ENCODE data around the gene IQCM.
"Not testable (repeated sequence)": the region's sequence is repeated elsewhere in the genome, so short reads cannot be mapped to it uniquely, and the experiment has no call there.

The IQCM gene

DNA sequence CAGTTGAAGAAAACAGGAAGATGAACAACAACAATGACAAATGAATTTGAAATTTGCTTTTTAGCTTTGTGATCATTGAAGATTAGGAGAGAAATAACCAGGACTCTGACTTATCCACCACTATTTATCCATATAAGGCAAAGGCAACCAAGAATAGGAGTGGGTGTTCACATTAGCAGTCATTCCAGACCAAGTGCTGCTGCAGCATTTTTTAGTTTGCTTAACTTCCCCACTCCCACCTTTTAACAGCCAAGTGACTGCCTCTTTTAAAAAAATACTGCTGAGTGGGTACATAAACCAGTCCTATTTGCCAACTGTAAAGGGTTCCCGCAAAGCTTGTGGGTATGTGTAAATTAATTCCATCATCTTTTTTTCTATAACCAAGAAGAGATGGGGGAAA, 230.9 kb downstream of the IQCM start:
- no peak for DNase-seq (ENCODE audit: low read depth, low spot score)

- DNase-seq (ENCODE audit: low read depth, low spot score), result no peak
These were observed 240.7 kb downstream of the IQCM start for GRCh38 chr4:149574971-149575370.

DNA sequence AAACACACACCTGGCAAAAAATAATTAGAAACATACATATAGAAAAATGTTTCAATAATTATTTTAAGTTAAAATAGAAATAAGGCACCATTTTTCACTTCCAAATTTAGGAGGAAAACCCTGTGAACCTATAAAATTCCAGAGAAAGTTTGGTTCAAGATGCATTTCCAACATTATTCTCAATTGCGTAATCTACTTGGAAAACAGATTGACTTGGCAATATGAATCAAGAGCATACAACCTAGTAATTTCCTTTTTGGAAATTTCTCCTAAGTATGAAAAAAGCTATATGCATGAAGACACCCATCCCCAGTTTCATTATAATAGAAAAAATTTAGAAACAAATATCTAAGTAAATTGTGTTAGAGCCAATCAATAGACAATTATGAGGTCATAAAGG, 242.9 kb downstream of the IQCM start:
- DNase-seq (ENCODE audit: low read depth, low spot score), result no peak

DNA sequence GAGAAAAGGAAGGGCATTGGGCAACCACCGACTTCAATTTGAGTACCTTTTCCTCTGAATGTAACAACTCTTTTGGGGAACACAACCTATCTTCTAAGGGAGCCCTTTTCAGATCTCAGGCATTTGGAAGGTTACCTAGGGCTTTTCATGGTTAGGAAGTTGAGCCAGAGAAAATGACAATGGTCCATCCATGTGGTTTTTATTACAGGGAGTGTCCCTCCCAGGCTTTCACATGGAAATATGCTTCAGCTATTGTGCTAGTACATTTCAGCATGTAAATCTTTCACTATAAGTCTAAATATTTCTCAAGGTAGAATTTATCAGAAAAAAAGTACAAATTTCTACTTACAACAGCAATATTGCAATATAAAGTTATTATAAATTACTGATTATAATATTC, 259.8 kb downstream of the IQCM start:
- no peak for DNase-seq (ENCODE audit: low read depth, low spot score)

DNA sequence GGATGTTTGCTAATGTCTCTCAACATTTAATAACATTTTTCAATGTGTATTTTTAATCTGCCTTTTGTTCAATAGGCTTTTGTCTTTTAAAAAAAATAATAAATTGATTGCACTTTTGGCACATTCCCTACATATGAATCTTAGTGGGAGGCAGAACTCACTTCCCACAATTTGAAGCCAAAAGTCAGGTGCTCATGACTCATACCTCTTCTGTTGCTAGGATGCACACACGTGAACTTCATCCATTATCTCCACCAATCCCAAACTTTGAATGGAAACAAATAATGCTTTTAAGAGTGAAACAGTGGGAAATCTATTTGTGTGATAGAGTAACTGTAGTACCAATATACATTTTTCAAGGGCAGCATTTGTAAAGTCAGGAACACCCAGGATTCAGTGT, 260.5 kb downstream of the IQCM start:
- no peak for DNase-seq (ENCODE audit: low read depth, low spot score)

GRCh38 chr4:149553959-149554520, 261.6 kb downstream of the IQCM start:
- DNase-seq (ENCODE audit: low read depth, low spot score), result no peak

GRCh38 chr4:149552601-149553000, 263.0 kb downstream of the IQCM start:
- no peak for DNase-seq (ENCODE audit: low read depth, low spot score)

- DNase-seq (ENCODE audit: low read depth, low spot score), result no peak
These were observed 265.7 kb downstream of the IQCM start for GRCh38 chr4:149549911-149550310.

DNA sequence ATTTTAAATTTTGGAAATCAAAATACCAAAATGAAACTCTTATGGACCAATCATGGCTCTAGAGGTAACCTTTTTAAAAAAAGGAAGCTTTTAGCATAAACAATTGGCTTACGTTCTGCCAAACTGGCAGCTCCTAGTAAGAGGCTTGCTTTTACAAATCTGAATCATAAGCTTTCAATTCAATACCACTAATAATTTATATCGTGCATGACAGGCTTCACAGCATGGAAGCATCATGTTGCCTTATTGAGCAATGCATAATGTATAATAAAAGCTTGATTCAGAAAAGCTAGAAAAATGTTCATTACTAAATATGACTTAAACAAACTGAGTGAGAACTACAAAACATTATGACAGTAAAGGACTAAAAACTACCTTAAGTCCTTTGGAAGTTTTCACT, 280.9 kb downstream of the IQCM start:
- DNase-seq (ENCODE audit: low read depth, low spot score), result no peak

DNA sequence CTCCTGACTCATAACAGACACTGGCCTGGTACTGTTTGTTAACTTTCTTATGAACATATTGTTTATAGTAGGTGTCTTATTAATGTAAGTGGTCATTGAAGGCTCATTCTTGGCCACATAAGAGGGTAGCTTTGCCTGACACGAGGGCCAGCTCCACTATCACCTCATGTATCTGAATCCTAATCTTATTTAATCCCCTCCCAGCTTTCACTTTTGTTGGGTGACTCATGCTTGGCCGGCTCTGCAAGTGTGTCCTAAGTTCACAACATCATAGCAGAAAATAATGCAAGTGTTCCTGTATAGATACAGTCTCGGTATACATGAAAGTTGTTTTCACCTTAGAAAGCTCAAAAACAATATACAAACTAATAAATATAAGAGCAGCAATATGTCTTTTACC, 283.8 kb downstream of the IQCM start:
- DNase-seq (ENCODE audit: low read depth, low spot score), result no peak

DNA sequence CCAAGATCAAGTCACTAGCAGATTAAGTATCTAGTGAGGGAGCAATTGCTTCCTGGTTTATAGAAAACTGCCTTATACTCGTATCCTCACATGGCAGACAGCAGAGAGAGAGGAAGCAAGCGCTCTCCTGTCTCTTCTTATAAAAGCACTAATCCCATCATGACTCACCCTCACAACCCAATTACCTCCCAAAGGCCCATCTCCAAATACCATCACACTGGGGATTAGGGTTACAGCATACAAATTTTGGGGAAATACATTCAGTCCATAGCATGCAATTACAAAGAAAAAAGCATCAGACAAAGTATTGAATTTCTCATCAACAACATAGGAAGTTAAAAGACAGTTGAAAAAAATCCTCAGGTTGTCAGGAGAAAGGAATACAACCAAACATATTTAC, 292.6 kb downstream of the IQCM start:
- no peak for DNase-seq (ENCODE audit: low read depth, low spot score)

DNA sequence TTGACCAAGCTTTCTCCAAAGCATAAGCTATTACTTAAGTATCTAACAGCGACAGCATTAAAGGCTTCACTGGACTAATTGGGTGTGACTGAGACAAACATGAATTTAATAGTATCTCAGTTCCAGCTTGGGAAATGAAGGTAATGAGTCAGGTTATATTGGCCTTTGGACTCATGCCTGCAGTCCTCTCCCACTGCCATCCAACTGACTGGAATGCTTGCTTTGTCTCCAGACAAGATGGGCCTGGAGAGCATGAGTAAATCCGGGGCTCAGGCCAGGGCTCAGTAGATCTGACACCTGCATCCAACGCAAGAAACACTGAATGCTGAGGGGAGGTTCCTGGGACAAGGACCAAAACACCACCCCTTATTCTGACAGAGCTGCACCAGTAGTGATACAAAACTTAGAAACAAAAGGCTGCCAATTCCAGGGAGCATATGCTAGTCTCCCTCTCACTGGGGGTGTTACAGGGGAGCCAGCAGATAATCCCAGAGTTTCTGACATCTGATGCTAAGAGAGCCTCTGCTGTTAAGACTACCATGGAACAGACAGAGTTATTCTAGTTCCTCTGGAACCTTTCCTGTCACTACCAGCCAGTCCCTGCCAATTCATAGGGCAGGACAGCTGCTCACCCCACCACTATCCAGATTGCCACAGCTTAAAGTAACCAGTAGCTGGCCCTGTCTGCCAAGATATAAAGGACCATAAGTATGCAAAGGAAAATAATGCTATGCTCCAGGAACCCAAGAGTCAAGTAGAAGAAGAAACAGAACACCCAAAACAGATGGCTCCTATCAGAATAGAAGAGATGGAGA, 293.8 kb downstream of the IQCM start:
- DNase-seq (ENCODE audit: low read depth, low spot score), result no peak

- no peak for DNase-seq (ENCODE audit: low read depth, low spot score)
These were observed 297.2 kb downstream of the IQCM start for GRCh38 chr4:149518471-149518870.

GRCh38 chr4:149513081-149513480, 302.6 kb downstream of the IQCM start:
- DNase-seq (ENCODE audit: low read depth, low spot score), result no peak

DNA sequence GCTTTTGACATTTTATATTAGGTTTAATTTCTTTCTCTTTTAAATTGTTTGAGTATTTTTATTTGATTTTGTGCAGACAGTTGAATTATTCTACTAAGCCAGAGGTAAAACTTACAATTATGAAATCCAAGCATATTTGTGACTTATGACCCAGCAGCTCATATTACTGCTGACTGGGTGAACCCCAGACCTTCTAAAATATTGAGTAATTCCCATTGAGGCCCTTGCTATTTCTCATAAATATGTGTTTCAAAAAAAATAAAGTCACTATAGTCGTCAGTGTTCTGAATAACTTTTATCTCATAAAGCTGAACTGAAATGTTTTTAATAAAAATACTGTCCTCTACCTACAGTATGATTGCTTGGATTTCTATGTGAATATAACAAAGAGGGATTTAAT, 303.1 kb downstream of the IQCM start:
- DNase-seq (ENCODE audit: low read depth, low spot score), result no peak

DNA sequence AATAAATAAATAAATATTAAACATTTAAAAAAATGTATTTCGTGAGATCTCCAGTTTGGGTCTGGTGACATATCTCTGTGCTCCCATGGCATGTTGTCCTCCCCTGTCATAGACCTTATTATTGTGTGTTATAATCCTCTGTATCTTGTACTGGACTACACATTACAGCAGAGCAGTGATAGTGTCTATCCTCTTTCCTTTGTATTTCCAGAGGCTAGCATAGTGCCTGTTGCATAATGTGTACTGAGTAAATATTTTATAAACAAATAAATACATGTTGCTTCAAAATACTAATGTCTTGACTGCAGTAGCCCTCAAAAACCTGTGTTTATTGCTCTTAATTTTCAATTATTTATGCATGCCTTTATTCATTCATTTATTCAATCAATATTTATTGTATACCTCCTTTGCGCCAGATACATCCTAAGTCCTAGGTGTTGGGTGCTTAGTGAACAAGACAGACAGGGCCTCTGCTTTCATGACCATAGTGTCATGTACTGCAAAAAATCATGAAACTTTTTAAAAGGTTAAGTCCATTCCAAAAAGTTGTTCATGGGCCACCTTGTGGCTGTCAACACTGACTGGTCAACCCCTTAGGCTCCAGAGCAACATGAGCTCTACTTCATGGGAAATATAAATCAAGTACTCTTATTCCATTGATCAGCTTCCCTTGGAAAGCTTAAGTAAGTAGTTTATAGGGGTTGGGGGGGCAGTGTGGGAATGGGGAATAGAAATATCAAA, 303.9 kb downstream of the IQCM start:
- DNase-seq (ENCODE audit: low read depth, low spot score), result no peak

DNA sequence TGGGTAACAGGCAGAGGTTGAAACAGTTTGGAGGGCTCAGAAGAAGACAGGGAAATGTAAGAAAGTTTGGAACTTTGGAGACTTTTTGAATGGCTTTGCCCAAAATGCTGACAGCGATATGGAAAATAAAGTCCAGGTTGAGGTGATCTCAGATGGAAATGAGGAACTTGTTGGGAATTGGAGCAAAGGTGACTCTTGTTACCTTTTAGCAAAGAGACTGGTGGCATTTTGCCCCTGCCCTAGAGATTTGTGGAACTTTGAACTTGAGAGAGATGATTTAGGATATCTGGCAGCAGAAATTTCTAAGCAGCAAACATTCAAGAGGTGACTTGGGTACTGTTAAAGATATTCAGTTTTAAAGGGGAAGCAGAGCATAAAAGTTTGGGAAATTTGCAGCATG, 308.3 kb downstream of the IQCM start:
- DNase-seq (ENCODE audit: low read depth, low spot score), result not testable (repeated sequence)

DNA sequence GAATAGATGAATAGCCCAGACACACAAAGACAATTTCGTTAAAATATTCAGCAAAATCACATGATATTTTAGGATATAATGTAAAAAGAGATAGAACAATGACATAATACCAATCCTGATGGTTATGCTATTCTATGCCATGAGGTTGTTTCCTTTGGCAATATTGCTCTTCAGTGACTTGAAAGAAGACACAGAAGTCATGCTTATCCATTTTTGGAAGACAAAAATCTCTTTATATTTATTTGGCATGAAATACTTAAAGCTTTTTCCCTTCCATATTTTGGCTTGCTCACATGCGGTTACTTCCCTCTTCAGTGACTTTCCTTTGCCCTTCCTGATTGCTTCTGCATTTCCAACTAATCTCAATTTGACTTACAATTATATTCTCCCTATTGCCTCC, 314.8 kb downstream of the IQCM start:
- no peak for DNase-seq (ENCODE audit: low read depth, low spot score)

GRCh38 chr4:149499726-149500125, 315.9 kb downstream of the IQCM start:
- no peak for DNase-seq (ENCODE audit: low read depth, low spot score)

DNA sequence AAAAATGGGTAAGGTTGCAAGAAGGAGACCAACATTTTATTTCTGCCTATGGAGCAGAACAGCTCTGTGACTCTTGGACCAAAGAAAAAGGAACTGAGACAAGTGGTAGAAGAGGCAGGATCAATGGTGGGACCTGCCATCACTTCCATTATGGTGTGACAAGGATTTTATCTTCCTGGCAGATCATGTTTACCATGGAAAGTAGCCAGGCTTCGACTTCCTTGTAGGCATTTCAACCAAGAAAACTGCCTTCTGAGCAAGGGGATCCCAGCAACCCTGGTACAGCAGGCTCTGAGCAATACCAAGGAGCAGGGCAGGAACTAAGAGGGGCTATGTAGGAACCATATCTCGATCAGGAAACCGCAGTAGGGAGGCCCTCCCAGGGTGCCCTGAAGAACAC, 317.4 kb downstream of the IQCM start:
- DNase-seq (ENCODE audit: low read depth, low spot score), result no peak

- no peak for DNase-seq (ENCODE audit: low read depth, low spot score)
These were observed 322.2 kb downstream of the IQCM start for GRCh38 chr4:149493492-149493891.

DNA sequence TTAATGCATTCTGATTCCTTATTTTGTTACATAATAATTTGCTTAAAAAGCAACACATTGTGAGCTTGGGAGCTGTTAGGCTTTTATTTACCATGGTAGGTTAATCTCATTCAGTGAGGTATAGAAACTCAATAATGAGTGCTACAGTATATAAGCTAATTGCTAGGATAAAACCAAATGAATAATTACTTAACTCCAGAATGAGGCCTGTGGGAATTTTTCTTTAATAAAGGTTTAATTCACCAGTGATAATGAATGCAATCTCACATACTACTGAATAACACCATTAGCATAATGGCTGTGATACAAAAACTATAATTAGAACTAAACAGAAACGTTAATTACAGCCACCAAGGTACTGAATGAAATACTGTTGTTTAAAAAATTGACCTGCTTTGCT, 326.3 kb downstream of the IQCM start:
- DNase-seq (ENCODE audit: low read depth, low spot score), result no peak

- DNase-seq (ENCODE audit: low read depth, low spot score), result no peak
These were observed 328.8 kb downstream of the IQCM start for GRCh38 chr4:149486861-149487260.
